Measurements from ENCODE around the gene SPTA1. TPM values are rescaled to one million over a fixed set of nuclear protein-coding genes. Genes with fewer than 3 reads are reported as not detected.

The SPTA1 gene
- total and polyA plus RNA-seq, 4 donors: 0.02 to 21.1 (median 0.24) TPM

- Histone ChIP-seq H3K36me3 (ENCODE audit: control insufficient read depth in 4 of 4, insufficient read depth in 4 of 4, low read length in 4 of 4) (no peaks in the 10 kb centered on the region), H3K9me3 (ENCODE audit: control insufficient read depth in 4 of 4, insufficient read depth in 3 of 4, low read length in 3 of 4) (no peaks in the 10 kb centered on the region), H3K27me3 (ENCODE audit: control insufficient read depth in 3 of 3, insufficient read depth in 3 of 3, low read length in 2 of 3) (no peaks in the 10 kb centered on the region), H3K4me3 (no peak overlapping the region), H3K4me1 (ENCODE audit: control insufficient read depth in 5 of 5, insufficient read depth in 5 of 5, low read length in 5 of 5) (no peaks in the 10 kb centered on the region), H3K27ac (ENCODE audit: low read depth in 1 of 2, low read length in 1 of 2) (no peak overlapping the region), H3K9ac (ENCODE audit: insufficient read depth in 1 of 2, low read length in 2 of 2) (no peak overlapping the region)
- no peak for TF ChIP-seq CTCF (IDR thresholded peaks at IDR 0.05; ENCODE audit: control extremely low read depth, extremely low read depth)
- ATAC-seq (ENCODE audit: insufficient read depth, low FRiP score): no peak
- no peak for DNase-seq
- WGBS, 2 donors: 62 to 75% methylated on average over 7 of the region's 7 CpGs
These were observed 1.4 kb downstream of the SPTA1 start for GRCh38 chr1:158685085-158685484.

GRCh38 chr1:158681606-158682005, 4.9 kb downstream of the SPTA1 start:
- Histone ChIP-seq H3K36me3 (ENCODE audit: control insufficient read depth in 4 of 4, insufficient read depth in 4 of 4, low read length in 4 of 4) (no peaks in the 10 kb centered on the region), H3K27me3 (ENCODE audit: control insufficient read depth in 3 of 3, insufficient read depth in 3 of 3, low read length in 2 of 3) (no peaks in the 10 kb centered on the region), H3K9ac (ENCODE audit: insufficient read depth in 1 of 2, low read length in 2 of 2) (no peak overlapping the region), H3K4me1 (ENCODE audit: control insufficient read depth in 5 of 5, insufficient read depth in 5 of 5, low read length in 5 of 5) (no peaks in the 10 kb centered on the region), H3K9me3 (ENCODE audit: control insufficient read depth in 4 of 4, insufficient read depth in 3 of 4, low read length in 3 of 4) (no peaks in the 10 kb centered on the region), H3K27ac (ENCODE audit: low read depth in 1 of 2, low read length in 1 of 2) (no peak overlapping the region), H3K4me3 (no peak overlapping the region)
- WGBS, 2 donors: 81 to 85% methylated on average over 2 of the region's 2 CpGs
- DNase-seq (no peak), ATAC-seq (ENCODE audit: insufficient read depth, low FRiP score) (no peak)
- no peak for TF ChIP-seq CTCF (IDR thresholded peaks at IDR 0.05; ENCODE audit: control extremely low read depth, extremely low read depth)

GRCh38 chr1:158679289-158679688, 7.2 kb downstream of the SPTA1 start:
- ATAC-seq (ENCODE audit: insufficient read depth, low FRiP score): no peak
- Histone ChIP-seq H3K36me3 (ENCODE audit: control insufficient read depth in 4 of 4, insufficient read depth in 4 of 4, low read length in 4 of 4) (no peaks in the 10 kb centered on the region), H3K4me1 (ENCODE audit: control insufficient read depth in 5 of 5, insufficient read depth in 5 of 5, low read length in 5 of 5) (no peaks in the 10 kb centered on the region), H3K4me3 (no peak overlapping the region), H3K27ac (ENCODE audit: low read depth in 1 of 2, low read length in 1 of 2) (no peak overlapping the region), H3K27me3 (ENCODE audit: control insufficient read depth in 3 of 3, insufficient read depth in 3 of 3, low read length in 2 of 3) (no peaks in the 10 kb centered on the region), H3K9me3 (ENCODE audit: control insufficient read depth in 4 of 4, insufficient read depth in 3 of 4, low read length in 3 of 4) (no peaks in the 10 kb centered on the region), H3K9ac (ENCODE audit: insufficient read depth in 1 of 2, low read length in 2 of 2) (no peak overlapping the region)
- WGBS, 2 donors: 94 to 100% methylated on average over 1 of the region's 1 CpG
- TF ChIP-seq CTCF (IDR thresholded peaks at IDR 0.05; ENCODE audit: control extremely low read depth, extremely low read depth): no peak
- DNase-seq: no peak

- no peaks in the 10 kb centered on the region for H3K36me3 ChIP-seq (ENCODE audit: control insufficient read depth in 4 of 4, insufficient read depth in 4 of 4, low read length in 4 of 4)
- no peaks in the 10 kb centered on the region for H3K4me1 ChIP-seq (ENCODE audit: control insufficient read depth in 5 of 5, insufficient read depth in 5 of 5, low read length in 5 of 5)
- no peak overlapping the region for H3K9ac ChIP-seq (ENCODE audit: insufficient read depth in 1 of 2, low read length in 2 of 2)
- ATAC-seq (ENCODE audit: insufficient read depth, low FRiP score) (no peak), DNase-seq (no peak)
- WGBS, 2 donors: 60 to 77% methylated on average over 4 of the region's 4 CpGs
- no peak overlapping the region for H3K27ac ChIP-seq (ENCODE audit: low read depth in 1 of 2, low read length in 1 of 2)
- H3K4me3 ChIP-seq: no peak overlapping the region
- H3K9me3 ChIP-seq (ENCODE audit: control insufficient read depth in 4 of 4, insufficient read depth in 3 of 4, low read length in 3 of 4): no peaks in the 10 kb centered on the region
- no peak for TF ChIP-seq CTCF (IDR thresholded peaks at IDR 0.05; ENCODE audit: control extremely low read depth, extremely low read depth)
- H3K27me3 ChIP-seq (ENCODE audit: control insufficient read depth in 3 of 3, insufficient read depth in 3 of 3, low read length in 2 of 3): no peaks in the 10 kb centered on the region
These were observed 10.8 kb downstream of the SPTA1 start for GRCh38 chr1:158675563-158676323.

Measured in lung (tissue), 12 donors.